Measurements from ENCODE around the gene BCAS1.

DNA sequence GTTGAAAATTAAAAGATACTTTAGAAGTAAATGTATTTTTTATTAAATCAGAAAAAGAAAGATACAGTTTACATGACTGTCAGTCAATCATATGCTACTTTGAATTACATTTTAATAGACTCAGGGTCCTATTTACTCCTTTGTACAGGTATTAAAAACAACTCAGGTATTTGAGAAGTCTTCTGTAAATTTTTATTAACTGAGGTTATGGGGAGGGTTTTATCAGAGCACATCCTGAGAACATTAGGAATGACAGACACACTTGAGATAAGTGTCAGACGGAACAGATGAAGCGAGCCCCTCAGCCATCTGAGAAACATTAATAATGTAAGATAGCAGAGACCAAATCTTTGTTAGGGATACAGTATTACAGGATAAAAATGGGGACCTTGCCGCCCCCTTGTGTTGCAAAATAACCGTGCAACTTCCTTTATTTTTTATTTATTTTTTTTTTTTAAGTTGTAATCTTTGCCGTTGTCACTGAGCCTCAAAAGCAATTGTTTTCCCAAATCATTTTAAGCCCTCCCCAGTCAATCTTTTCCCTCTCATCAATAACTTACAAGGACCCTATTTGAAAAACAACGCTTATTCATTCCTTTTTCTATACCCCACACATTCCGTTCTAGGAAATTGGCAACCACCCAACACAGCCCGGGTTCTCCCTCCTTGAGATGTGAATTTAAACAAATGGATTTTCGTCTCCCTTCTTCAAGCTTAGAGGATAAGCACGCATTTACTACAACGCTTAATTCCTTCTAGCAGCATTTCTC lies 126.7 kb downstream of the BCAS1 start:
- no peak for TF ChIP-seq POLR2AphosphoS5 (IDR thresholded peaks at IDR 0.05)
- TF ChIP-seq, protein P1, sequence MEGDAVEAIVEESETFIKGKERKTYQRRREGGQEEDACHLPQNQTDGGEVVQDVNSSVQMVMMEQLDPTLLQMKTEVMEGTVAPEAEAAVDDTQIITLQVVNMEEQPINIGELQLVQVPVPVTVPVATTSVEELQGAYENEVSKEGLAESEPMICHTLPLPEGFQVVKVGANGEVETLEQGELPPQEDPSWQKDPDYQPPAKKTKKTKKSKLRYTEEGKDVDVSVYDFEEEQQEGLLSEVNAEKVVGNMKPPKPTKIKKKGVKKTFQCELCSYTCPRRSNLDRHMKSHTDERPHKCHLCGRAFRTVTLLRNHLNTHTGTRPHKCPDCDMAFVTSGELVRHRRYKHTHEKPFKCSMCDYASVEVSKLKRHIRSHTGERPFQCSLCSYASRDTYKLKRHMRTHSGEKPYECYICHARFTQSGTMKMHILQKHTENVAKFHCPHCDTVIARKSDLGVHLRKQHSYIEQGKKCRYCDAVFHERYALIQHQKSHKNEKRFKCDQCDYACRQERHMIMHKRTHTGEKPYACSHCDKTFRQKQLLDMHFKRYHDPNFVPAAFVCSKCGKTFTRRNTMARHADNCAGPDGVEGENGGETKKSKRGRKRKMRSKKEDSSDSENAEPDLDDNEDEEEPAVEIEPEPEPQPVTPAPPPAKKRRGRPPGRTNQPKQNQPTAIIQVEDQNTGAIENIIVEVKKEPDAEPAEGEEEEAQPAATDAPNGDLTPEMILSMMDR (IDR thresholded peaks at IDR 0.05 in 8 of 11, conservative IDR thresholded peaks at IDR 0.05 in 3 of 11): peak; percentile 26 to 68 (median 61)
